Calu3 (cell line): Measurements from ENCODE around the gene GRIN2D. TPM values are rescaled to one million over a fixed set of nuclear protein-coding genes. Genes with fewer than 3 reads are reported as not detected.

Experiments used
- BruUV-seq: library from RNA; stranded (reverse); fragments of 400-500 nt; replicated peaks from 2 replicates; lab custom pipeline; 2021; lab: Mats Ljungman, UMichigan
- CTCF ChIA-PET: fragments of 300-600 bp; sonication (Branson Sonifier 250); formaldehyde crosslinking; loops from one replicate; lab custom pipeline; 2022; ENCODE audit warnings: antibody characterized with exemption; lab: Charles Lee
- DNase-seq: peaks from one replicate; pipeline ENCODE4 v3.0.0; 2022
- H3K27ac Mint-ChIP-seq: one replicate; pipeline ENCODE4 v1.8.0; 2022; ENCODE audit warnings: mixed read lengths; ENCODE audit not compliant: unreplicated experiment
- H3K27me3 Mint-ChIP-seq: one replicate; pipeline ENCODE4 v1.8.0; 2022; ENCODE audit warnings: mixed read lengths; ENCODE audit not compliant: unreplicated experiment
- H3K36me3 Mint-ChIP-seq: one replicate; pipeline ENCODE4 v1.8.0; 2022; ENCODE audit warnings: mild to moderate bottlenecking, moderate library complexity, mixed read lengths; ENCODE audit not compliant: insufficient read depth, unreplicated experiment
- H3K4me1 Mint-ChIP-seq: one replicate; pipeline ENCODE4 v1.8.0; 2022; ENCODE audit warnings: mild to moderate bottlenecking, low read depth, mixed read lengths; ENCODE audit not compliant: unreplicated experiment
- H3K4me3 Mint-ChIP-seq: one replicate; pipeline ENCODE4 v1.8.0; 2022; ENCODE audit warnings: mild to moderate bottlenecking, low read depth, moderate library complexity, mixed read lengths; ENCODE audit not compliant: unreplicated experiment
- H3K9me3 Mint-ChIP-seq: one replicate; pipeline ENCODE4 v1.8.0; 2022; ENCODE audit warnings: low read depth, mixed read lengths; ENCODE audit not compliant: unreplicated experiment
- CTCF ChIP-seq: fragments of 200-600 bp; IDR thresholded peaks from one replicate; pipeline ENCODE4 v1.8.0; 2022; ENCODE audit warnings: antibody characterized with exemption; ENCODE audit not compliant: unreplicated experiment
- intact Hi-C: fragments of 100-400 bp; cut with micrococcal nuclease; formaldehyde crosslinking; loops from one replicate; pipeline ENCODE4 v1.10.0; 2022; ENCODE audit not compliant: unreplicated experiment
- total RNA-seq: library from RNA; stranded (reverse); gene quantifications from 2 replicates; pipeline ENCODE4 v1.2.3, GENCODE V29; 2022

GRIN2D gene
- total RNA-seq, 1 experiment from 2014 or later: not detected

DNA sequence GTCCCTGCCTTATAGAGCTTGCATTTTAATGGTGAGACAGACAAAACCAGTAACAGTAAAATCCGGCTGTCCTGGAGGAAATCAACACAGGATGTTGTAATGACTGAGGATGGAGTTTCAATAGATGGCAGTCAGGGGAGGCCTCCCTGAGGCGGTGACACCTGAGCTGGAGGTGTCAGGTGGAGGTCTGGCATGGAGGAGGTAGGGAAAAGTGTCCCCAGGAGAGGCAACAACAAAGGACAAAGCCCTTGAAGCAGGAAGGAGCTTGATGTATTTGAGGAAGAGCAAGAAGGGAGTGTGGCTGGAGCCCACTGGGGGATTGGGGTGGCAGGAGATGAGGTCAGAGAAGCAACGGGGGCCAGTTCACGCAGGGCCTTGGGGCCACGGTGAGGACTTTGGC, 7.8 kb downstream of the GRIN2D start:
- intact Hi-C loops: no loop called here
- TF ChIP-seq CTCF: no peak
- Mint-ChIP-seq H3K27me3 (peaks cover 54% of the 10 kb centered on the region), H3K9me3 (peaks cover 3% of the 10 kb centered on the region), H3K27ac (no peak overlapping the region), H3K4me1 (peaks cover 26% of the 10 kb centered on the region), H3K36me3 (peaks cover 17% of the 10 kb centered on the region), H3K4me3 (no peak overlapping the region)
- no peak for DNase-seq
- CTCF ChIA-PET: interaction anchor here (0.6 to 2.3 kb wide), 2 partner anchors 10 to 207 kb away, joined by 3 to 7 read pairs; partner anchors contain the start of gene KDELR1
- no TSS peak for BruUV-seq

- peaks cover 3% of the 10 kb centered on the region for H3K9me3 Mint-ChIP-seq
- peak; percentile 61 for DNase-seq
- CTCF ChIA-PET: interaction anchor here (0.6 to 2.3 kb wide), 5 partner anchors 12 to 84 kb away, joined by 3 to 7 read pairs (median 4); partner anchors contain the start of genes KDELR1, SYNGR4 and TMEM143
- TF ChIP-seq CTCF: no peak
- intact Hi-C loops: no loop called here
- peaks cover 51% of the 10 kb centered on the region for H3K27me3 Mint-ChIP-seq
- H3K27ac Mint-ChIP-seq: no peak overlapping the region
- no TSS peak for BruUV-seq
- H3K4me3 Mint-ChIP-seq: no peak overlapping the region
- H3K36me3 Mint-ChIP-seq: peaks cover 7% of the 10 kb centered on the region
- peaks cover 10% of the 10 kb centered on the region for H3K4me1 Mint-ChIP-seq
Measured at GRCh38 chr19:48403606-48404005, 10.1 kb downstream of the GRIN2D start.

- DNase-seq: no peak
- H3K4me1 Mint-ChIP-seq: no peaks in the 10 kb centered on the region
- no peaks in the 10 kb centered on the region for H3K36me3 Mint-ChIP-seq
- H3K27me3 Mint-ChIP-seq: peaks cover 39% of the 10 kb centered on the region
- H3K9me3 Mint-ChIP-seq: no peaks in the 10 kb centered on the region
- intact Hi-C loops: no loop called here
- BruUV-seq: no TSS peak
- no peak overlapping the region for H3K27ac Mint-ChIP-seq
- TF ChIP-seq CTCF: no peak
- CTCF ChIA-PET: interaction anchor here (1.3 kb wide), 1 partner anchor 14 kb away, joined by 4 read pairs; the partner anchor contains the start of gene KDELR1
- H3K4me3 Mint-ChIP-seq: no peak overlapping the region
Measured at GRCh38 chr19:48405010-48405659, 11.7 kb downstream of the GRIN2D start.

DNA sequence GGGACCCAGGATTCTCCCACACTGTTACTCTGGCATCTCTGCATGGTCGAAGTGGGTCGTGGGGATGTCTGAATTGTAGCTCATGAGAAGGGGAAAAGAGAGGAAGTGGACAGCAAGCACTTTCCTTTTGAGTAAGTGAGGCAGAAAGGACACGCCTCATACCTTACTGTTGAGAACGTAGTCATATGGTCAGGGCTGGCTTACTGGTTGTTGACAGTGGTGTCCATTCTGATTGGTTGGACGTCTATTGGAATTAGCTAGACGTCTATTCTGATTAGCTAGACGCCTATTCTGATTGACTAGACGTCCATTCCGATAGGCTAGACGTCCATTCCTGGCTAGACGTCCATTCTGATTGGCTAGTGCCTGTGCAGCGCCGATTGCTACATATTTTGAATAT, 12.4 kb downstream of the GRIN2D start:
- Mint-ChIP-seq H3K4me3 (no peak overlapping the region), H3K36me3 (no peaks in the 10 kb centered on the region), H3K27ac (no peak overlapping the region), H3K4me1 (no peaks in the 10 kb centered on the region), H3K9me3 (no peaks in the 10 kb centered on the region), H3K27me3 (peaks cover 37% of the 10 kb centered on the region)
- intact Hi-C loops: no loop called here
- no peak for DNase-seq
- TF ChIP-seq CTCF: no peak
- CTCF ChIA-PET: interaction anchor here (1.3 kb wide), 1 partner anchor 14 kb away, joined by 4 read pairs; the partner anchor contains the start of gene KDELR1
- BruUV-seq: no TSS peak
